HCT116 (cell line): Measurements from ENCODE around the gene C19orf38. TPM values are rescaled to one million over a fixed set of nuclear protein-coding genes. Genes with fewer than 3 reads are reported as not detected.

Experiments
- microRNA-seq: library from miRNA; unstranded; fragments of <30 nt; microRNA quantifications from one replicate; pipeline ENCODE4, GENCODE V29; 2016; ENCODE audit warnings: borderline number of aligned reads
- total RNA-seq: library from RNA; stranded (reverse); gene quantifications from one replicate; pipeline ENCODE4 v1.2.1, GENCODE V29; 2021; ENCODE audit not compliant: unreplicated experiment

The C19orf38 gene
- total RNA-seq, 1 experiment from 2014 or later = 0.74 TPM

Small RNA genes lying within 50 kb of the gene (microRNA-seq; reads per million reads assigned to microRNA genes)
- gene MIR199A1 = not detected
- not detected for gene MIR6793

Other genes starting within 250 kb of the C19orf38 start
- 90.9 TPM for gene SLC44A2, start 222.9 kb upstream of the C19orf38 start, total RNA-seq
- gene ILF3, start 194.1 kb upstream of the C19orf38 start, total RNA-seq = 430 TPM
- gene QTRT1, start 147.0 kb upstream of the C19orf38 start, total RNA-seq = 54.6 TPM
- 183 TPM for gene DNM2, start 130.3 kb upstream of the C19orf38 start, total RNA-seq
- gene TMED1, start 12.2 kb upstream of the C19orf38 start, total RNA-seq = 26.3 TPM
- 103 TPM for gene CARM1, start 23.1 kb downstream of the C19orf38 start, total RNA-seq
- gene YIPF2, start 80.2 kb downstream of the C19orf38 start, total RNA-seq = 44.7 TPM
- gene TIMM29, start 80.4 kb downstream of the C19orf38 start, total RNA-seq = 20.3 TPM
- gene SMARCA4, start 112.6 kb downstream of the C19orf38 start, total RNA-seq = 116 TPM
- gene LDLR, start 241.0 kb downstream of the C19orf38 start, total RNA-seq = 92.4 TPM